Mucosa of gallbladder (tissue), 1 donor: Measurements from ENCODE around the gene PLEKHA1. TPM values are rescaled to one million over a fixed set of nuclear protein-coding genes. Genes with fewer than 3 reads are reported as not detected.

Experiments used
- DNase-seq: peaks from one replicate; pipeline ENCODE4 v3.0.0-alpha.2; 2020; ENCODE audit warnings: low spot score
- total RNA-seq: library from RNA; stranded (reverse); gene quantifications from one replicate; pipeline ENCODE4 v1.2.1, GENCODE V29; 2021
- donor health status: DM: no; HTN: no; CAD: no.

PLEKHA1 gene
- total RNA-seq, 1 donor from 2014 or later: 54.8 TPM

DNA sequence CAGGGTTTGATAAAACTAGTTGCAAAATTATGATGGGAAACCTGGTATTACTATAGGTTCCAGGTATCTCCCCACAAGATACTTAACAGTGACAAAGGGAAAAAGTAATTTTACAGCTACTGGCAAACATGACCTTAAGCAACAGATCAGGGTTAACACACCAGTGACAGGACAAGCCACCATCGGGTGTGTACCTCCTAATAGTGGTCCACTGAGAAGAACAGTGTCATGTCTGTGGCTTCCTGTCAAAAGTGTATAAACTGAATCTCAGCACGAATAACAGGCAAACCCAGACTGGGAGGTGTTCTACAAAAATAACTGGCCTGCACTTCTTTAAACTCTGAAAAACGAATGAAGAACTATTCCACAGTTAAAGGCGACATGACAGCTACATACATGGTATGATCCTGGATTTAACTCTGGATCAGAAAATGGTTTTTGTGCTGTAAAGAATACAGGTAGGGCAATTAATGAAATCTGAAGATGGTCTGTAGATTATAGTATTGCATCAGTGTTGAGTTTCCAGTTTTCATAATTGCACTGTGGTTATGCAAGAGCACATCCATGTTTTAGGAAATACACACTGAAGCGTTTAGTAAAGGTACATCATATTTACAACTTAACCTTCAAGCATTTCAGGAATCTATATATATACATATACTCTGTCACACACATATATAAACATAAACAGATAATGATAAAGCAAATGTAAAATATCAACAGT, 47.9 kb downstream of the PLEKHA1 start:
- no peak for DNase-seq

DNA sequence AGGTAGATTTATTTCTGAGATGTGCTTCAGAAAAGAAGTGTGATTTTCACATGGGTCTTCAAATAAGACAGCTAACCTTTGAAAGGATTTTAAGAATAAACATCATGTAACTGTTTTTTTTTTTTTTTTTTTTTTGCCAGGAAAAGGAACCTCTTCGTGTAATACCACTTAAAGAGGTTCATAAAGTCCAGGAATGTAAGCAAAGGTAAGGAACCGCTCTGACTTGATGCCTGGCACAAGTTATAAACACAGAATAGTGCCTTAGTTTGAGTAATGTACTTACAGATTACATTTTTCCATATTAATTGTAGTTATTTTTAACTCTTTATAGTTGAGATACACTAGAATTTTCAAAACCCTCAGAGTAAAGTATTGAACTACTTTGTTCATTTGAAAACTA, 49.6 kb downstream of the PLEKHA1 start:
- DNase-seq: no peak

DNA sequence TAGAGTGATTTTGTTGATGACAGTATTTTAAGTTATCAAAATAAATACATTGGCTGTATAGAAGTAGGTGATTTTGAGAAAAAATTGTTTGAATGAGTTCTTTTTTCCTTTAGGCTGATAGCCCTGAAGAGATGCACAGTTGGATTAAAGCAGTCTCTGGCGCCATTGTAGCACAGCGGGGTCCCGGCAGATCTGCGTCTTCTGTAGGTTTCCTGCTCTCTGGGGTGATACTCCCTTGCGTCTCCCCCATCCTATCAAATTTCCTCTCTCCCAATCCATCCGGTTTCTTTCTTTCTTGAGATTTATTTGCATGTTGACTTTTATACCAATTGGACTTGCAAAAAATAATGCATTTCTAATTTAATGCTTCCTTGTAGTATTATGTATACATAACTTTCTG, 52.3 kb downstream of the PLEKHA1 start:
- DNase-seq: no peak

DNA sequence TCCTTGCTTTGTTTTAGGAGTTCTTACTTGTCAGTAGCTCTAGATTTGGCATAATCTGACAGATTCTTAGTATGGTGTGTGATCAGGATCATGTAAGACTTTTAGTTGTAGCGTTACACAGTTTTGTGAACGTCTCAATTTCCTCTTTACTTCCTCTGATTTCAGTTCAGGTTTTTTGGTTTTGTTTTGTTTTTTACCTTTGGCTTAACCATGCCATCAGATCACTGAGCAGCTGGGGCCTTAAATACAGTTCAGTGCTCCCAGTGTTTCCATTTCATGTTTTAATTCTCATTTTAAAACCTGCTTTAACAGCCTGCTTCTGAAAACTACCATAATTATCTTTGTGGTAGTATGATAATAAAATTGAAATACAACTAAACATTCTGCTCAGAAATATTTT, 52.8 kb downstream of the PLEKHA1 start:
- DNase-seq: no peak

DNA sequence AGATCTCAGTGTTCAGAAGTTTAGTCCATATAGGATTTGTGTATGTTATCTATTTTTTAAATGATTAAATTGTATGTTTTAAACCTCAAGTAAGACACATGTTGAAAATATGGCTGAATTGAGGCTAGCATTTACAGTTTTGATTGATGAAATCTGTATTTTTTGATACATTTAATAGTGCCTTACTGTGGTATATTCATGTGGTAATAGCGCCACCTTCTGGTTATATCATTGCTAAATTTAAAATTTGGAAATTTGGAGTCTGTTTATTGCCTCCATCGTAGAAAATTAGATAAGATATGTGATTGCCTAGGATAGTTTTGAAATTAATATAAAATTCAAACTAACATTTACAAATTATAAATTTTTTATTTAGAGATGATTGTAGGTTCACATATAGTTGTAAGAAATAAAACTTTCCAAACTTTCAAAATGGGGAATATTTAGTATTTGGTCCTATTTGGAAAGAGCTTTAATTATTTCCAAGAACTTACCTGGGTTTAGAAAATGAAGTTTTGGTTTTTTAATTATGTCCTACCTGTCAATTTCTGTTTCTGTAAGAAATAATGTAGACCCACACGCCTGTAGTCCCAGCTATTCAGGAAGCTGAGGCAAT, 60.8 kb downstream of the PLEKHA1 start:
- no peak for DNase-seq

DNA sequence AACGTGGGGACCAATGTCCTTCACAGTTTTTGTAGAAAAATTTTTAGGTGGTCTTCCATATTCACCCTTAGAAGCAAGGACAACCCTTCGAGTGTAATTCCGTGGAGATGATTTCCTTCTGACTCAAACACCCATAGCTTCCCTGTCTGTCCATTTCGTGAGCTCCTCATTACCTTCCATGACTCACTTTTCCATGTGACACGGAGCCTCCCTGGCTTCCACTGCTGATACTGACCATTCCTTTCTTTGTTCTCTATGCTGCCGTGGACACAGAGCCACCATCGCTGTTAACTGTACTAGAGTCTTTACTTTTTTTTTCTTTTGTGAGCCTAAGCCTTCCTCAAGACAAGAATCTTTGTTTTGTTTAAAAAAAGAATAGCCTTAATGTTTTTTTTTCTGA, 67.5 kb downstream of the PLEKHA1 start:
- no peak for DNase-seq

DNA sequence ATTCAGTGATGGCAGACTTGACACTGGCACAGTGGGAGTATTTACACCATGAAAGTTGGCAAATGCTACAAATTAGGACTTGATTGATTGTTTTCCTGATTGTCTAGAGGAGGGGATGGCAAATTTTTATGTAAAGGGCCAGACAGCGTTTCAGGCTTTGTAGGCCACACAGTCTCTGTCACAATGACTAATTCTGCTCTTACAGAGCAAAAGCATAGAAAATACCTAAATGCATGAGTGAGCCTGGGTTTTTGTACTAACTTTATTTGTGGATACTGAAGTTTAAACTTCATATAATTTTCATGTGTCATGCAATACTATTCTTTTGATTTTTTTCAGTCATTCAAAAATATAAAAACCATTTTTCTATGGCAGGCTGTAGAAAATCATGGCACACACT, 71.0 kb downstream of the PLEKHA1 start:
- DNase-seq: no peak

DNA sequence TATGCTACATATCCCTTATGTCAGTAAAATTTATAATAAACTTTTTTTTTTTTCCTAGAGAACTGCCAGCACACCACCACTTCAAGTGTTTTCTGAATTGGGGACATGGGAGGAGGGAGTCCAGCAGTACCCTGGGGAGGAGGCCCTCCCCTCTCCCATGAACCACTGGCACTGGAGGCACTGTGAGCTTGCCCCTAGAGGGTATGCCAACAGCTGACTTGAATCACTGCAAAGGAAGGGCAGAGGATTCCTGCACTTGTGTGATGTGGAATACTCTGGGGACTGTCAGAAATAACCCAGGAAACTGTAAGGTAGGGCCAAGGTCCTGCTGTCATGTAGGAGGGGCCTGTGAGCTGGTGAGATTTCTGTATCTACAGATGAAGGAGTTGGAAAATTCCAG, 71.4 kb downstream of the PLEKHA1 start:
- no peak for DNase-seq

DNA sequence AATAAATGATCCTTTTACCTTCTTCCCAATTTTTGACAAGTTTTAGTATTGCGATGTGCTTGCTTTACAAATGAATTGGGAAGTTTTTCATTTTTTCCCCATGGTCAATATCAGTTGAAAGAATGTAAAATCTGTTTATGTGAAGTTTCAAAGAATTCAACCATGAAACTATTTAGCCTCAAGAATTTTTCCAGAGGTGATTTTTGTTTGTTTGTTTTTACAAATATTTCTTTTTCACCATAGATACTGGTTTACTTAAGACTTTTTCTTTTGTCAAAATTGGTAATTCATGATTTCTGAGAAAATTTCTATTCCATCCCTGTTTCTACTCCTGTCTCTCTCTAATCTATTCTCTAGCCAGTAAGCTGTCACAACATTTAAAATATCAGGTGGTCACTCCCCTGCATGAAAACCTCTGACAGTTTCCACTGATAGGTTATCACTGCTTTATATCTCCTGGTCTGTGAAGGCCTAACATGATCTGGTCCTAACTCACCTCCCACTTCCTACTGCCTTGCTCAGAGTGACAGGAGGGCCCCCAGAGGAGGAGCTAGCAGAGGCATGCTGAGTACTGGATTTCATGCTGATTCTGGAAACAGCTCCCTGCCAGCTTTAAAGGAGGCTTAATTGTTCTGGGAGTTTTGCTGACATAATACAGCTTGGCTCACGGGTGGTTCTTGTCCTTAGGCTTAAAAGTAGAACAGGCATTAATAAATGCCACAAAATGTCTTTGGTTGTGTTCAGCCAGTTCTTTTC, 72.3 kb downstream of the PLEKHA1 start:
- DNase-seq: no peak

DNA sequence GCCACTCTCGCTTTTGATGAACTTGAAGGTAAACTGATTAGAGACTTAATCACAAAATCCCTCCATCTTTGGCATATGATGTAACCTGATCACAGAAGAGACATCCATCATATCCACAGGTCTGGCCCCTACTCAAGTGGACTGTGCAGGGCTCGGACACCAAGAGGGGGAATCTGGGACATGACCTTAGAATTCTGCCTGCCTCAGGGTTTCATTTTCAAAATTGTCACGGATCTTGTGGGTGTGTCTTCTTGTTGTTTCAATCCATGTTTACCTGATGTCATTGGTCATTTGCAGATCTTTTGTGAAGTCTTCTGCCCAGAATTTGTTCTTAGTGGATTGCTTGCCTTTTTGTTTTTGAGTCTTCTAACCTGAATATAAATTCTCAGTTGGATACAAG, 74.1 kb downstream of the PLEKHA1 start:
- DNase-seq: no peak

DNA sequence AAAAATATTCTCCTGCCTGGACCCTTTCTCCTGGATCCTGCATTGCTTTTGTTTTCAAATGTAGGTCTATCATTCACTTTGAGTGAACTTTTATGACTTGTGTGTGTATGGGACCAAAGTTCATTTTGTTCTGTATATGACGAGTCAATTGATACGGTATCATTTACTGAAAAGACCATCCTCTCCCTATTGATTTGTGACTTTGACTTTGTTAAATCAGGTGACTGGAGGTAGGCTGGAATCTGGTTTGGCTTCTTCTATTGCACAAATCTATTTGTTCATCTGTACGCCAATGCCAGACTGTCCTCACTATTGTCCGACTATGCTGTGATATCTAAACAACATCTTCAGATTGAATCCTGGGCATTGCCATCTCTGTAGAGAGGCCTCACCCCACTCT, 74.6 kb downstream of the PLEKHA1 start:
- DNase-seq: no peak

DNA sequence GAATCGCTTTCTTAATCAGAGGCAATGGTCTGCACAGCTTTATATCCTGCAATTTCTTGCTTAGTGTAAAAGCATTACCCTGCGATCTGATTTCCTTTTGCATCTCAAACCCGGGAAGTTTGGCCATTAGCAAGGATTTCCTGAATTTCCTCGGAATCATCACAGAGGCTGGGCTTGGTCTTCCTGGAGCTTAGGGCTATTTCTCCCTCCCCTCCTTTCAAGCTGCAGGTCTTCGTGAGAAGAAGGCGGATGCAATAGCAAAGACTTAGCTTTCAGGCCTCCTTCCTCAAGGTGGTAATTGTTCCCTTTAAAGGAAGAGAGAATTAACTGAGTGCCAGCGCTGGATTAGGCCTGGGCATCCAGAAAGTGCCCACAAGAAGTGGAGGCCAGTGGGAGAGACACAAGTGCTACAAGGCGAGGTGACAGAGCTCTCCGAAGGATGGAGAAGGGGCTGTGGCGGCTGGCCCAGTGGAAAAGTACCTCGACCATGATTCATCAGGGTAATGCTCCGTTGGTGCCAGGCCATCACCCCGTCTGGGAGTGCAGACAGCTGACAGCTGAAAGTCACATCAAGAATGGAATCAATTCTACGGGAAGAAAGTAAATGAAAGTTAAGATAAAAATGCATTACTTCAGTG, 76.0 kb downstream of the PLEKHA1 start:
- DNase-seq: no peak

DNA sequence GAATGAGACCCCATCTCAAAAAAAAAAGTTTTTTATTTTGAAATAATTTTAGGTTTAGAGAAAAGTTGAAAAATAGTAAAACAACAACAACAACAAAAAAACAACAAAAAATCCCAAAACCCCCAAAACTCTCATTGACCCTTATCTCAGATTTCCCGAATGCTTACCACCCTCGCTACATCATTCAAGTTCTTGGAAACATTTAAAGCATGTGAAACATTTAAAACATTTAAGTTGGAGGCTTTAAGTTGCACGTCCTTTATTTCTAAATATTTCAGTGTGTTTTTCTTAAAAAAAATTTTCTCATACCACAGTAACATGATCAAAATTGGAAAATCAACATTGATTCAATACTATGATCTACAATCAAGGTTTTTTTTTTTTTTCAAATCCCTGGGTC, 79.6 kb downstream of the PLEKHA1 start:
- no peak for DNase-seq

DNA sequence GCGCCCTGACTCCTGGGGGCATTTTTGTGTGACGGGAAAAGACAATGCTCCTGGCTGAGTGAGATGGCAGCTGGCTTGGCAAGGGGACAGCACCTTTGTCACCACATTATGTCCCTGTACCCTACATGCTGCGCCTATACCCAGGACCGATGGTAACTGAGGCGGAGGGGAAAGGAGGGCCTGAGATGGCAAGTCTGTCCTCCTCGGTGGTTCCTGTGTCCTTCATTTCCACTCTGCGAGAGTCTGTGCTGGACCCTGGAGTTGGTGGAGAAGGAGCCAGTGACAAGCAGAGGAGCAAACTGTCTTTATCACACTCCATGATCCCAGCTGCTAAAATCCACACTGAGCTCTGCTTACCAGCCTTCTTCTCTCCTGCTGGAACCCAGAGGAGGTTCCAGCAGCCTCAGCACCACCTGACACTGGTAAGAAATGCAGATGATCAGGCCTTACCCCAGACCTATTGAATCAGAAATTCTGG, 80.1 kb downstream of the PLEKHA1 start, which contains the start of gene ARMS2:
Gene ARMS2 (plus strand): TSS at position 51 of the 478 bp plus-strand sequence. CDS start 75 bp downstream, at position 126.
- no peak for DNase-seq

DNA sequence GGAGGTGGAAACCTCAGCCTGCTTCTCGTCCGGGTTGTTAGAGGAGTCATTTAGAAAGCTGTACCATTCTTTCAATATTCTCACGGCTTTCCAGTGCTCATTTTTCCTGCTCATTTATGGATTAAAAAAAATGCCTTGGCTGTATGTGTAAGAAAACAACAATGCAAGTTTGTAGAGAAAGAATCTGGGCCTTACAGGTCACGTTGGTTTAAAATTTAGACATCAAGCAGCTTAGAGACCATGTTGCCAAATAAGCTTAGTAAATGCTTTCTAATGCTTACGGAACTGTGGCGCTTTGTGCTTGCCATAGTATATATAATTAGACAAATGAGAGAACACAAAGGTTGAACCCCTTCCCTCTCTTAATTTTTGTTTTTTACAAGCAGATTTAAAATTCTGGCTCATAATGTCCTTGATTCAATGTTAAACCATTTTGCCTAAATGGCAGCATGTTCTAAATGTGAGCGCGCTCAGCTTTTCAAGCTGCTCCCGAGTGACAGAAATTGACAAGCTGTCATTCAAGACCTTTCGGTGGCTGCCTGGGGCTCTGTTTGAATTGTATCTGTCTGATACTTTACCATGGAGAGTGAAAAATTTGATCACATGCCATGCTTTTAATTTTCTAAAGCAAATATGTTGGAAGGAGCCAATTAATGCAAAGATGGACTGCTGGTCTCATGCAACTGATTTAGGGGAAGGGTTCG, 81.0 kb downstream of the PLEKHA1 start:
- no peak for DNase-seq

DNA sequence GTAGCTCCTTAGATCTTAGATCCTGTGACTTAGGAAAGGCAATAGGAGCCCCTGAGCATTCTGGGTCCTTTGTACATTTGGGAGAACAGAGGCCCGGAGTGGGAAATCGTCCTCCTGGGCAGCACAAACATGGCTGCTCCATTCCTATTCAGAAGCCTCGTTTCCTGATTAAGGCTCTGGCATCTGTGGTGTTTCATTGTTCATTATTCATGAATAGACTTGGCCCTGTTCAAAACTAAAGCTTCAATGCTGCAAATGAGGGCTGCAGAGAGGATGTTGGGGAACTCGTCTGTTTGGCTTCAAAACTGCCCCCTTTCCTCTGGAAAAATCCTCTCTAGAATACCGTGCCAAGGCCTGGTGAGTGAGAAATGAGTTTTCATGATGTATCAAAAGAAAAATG, 83.4 kb downstream of the PLEKHA1 start:
- no peak for DNase-seq

DNA sequence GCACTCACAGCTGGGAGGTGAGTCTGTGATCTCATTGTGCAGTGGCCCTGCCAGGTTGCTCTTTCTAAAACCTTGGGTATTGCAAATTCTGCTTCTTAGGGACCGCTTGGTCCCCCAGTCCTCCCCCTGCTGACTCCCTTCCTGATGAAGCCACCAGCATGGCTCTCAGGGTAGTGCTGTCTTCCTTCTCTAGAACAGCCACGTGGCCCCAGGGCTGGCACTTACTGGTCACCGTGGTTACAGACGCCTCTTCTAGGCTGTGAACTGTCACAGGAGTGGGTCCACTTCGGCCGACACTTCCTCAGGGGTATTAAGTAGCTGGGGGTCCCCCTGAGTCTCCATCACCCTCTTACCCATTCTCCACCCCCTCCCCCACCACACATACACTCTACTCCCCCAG, 84.2 kb downstream of the PLEKHA1 start:
- DNase-seq: no peak

DNA sequence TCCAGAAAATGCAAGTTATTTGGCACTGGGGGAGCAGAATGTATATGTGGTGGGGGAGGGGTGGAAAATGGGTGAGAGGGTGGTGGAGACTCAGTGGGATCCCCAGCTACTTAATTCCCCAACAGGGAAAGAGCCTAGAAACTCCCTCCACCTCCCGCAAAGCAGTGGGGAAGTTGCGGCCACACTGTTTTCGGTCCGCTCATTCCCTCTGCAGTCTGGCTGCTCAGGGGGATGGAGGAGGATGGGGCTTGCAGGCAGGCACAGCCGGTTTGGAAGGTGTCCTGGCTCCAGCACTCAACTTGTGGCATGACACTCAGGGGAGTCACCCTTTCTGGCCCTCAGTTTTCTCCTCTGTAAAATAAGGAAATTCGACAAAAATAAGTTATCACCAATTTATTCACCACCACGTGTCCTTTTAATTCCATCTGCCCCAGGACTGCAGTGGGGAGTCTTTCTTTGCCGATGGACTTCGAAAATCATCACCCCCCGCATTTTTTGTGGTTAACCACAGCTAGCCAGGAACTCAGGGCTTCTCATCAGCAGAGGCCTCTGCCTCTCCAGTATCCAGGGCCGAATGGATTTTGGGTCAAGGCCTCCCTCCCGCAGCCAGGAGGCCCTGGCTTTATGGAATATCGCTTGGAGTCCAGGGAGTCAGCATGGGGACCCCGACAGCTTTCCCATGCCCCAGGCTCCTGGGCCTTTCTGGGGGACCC, 85.2 kb downstream of the PLEKHA1 start:
- no peak for DNase-seq

DNA sequence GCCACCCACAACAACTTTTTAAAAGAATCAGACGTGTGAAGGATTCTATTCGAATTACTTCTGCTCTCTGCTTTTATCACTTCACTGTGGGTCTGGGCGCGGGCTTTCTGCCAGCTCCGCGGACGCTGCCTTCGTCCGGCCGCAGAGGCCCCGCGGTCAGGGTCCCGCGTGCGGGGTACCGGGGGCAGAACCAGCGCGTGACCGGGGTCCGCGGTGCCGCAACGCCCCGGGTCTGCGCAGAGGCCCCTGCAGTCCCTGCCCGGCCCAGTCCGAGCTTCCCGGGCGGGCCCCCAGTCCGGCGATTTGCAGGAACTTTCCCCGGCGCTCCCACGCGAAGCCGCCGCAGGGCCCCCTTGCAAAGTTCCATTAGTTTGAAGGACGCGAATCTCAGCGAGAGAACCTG, 86.4 kb downstream of the PLEKHA1 start:
- DNase-seq: no peak

DNA sequence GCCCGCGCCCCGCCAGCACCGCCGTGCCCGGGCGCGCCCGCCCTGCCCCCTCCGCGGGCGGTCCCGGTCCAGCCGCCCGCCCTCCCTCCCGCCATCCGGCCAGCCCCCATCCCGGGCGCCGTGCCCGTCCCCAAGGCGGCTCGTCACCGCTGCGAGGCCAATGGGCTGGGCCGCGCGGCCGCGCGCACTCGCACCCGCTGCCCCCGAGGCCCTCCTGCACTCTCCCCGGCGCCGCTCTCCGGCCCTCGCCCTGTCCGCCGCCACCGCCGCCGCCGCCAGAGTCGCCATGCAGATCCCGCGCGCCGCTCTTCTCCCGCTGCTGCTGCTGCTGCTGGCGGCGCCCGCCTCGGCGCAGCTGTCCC, 86.8 kb downstream of the PLEKHA1 start, which contains the start of gene HTRA1:
Gene HTRA1 (plus strand): TSS at position 187 of the 362 bp plus-strand sequence. CDS start 100 bp downstream, at position 287.
- DNase-seq: peak; percentile 69
